GM10248 (cell line): Measurements from ENCODE around the gene UNK.

Source experiments
- CTCF ChIA-PET: fragments of 300-600 bp; sonication (Branson Sonifier 250); formaldehyde crosslinking; extraction: SDS; loops from one replicate; lab custom pipeline; 2021; ENCODE audit warnings: antibody characterized with exemption; lab: Yijun Ruan, JAX
- POLR2A ChIA-PET: fragments of 350-650 bp; sonication (Branson Sonifier 250); formaldehyde crosslinking; extraction: SDS; loops from one replicate; lab custom pipeline; 2020; ENCODE audit warnings: antibody characterized with exemption; lab: Yijun Ruan, JAX
- DNase-seq: peaks from one replicate; pipeline ENCODE4 v3.0.0; 2012; ENCODE audit errors: extremely low spot score
- CTCF ChIP-seq: IDR thresholded peaks from 2 replicates; pipeline ENCODE4 v1.5.1; 2012; ENCODE audit warnings: mild to moderate bottlenecking, low read depth; ENCODE audit errors: extremely low read depth, missing control alignments, control extremely low read depth

The UNK gene

DNA sequence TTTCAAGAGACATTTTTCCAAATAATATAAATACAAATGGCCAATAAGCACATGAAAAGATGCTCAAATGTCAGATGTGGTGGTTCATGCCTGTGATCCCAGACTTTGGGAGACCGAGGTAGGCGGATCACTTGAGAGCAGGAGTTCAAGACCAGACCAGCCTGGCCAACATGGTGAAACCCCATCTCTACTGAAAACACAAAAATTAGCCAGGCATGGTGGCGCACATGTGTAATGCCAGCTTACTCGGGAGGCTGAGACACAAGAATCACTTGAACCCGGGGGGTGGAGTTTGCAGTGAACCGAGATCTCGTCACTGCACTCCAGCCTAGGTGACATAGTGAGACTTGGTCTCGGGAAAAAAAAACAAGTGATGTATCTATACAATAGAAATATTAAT lies 16.7 kb upstream of the UNK start:
- ChIA-PET CTCF (interaction anchor here (2.0 kb wide), 1 partner anchor 15 kb away, joined by 5 read pairs; no protein-coding TSS in a partner anchor), POLR2A (interaction anchor here (0.6 to 1.1 kb wide), 3 partner anchors 12 to 851 kb away, joined by 3 read pairs; no protein-coding TSS in a partner anchor)
- TF ChIP-seq CTCF, result no peak
- no peak for DNase-seq

- no peak for DNase-seq
- no peak for TF ChIP-seq CTCF
- ChIA-PET CTCF (interaction anchor here (1.7 to 2.4 kb wide), 2 partner anchors 16 to 77 kb away, joined by 4 to 7 read pairs; no protein-coding TSS in a partner anchor), POLR2A (interaction anchor here (0.5 to 2.9 kb wide), 4 partner anchors 10 to 647 kb away, joined by 3 to 13 read pairs (median 6); partner anchors contain the start of gene TRIM47)
These were observed 15.1 kb upstream of the UNK start for GRCh38 chr17:75769536-75769935.

DNA sequence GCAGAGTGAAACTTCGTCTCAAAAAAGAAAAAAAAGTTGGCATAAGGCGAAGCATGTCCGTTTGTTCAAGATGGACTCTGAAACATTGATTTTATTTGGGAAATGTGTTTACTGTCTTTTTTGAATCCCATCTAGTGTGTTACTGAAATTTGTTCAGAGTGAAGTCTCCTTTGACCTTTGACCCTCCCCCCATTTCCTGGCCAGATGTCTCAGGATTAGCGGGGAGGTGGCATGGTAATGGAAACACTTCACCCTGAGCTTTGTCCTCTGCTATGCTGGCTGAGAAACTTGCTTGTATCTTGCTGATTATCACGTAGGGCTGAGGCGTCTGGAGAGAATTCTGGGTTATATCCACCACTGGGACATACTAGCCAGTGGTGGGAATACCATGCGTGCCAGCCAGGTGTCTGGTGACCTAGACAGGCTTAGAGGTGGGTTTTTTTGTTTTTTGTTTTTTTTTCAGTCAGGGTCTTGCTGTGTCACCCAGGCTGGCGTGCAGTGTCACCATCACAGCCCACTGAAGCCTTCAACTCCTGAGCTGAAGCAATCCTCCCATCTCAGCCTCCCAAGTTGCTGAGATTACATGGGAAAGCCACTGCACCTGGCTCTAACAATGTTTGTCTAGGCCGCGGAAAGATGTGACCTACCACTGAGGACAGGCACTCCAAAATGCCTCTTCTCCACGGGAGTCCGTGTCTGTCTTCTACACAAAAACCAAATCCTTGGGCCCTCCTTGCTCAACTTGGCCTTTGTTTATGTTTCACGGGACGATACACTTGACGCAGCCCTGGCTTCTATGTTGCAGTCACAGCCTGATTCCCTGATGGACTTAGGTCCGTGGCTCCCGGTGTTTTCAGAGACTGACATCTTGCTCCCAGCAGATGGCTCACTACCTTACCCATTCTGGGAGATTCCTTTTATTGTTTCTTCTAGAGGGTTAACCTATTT lies 13.0 kb upstream of the UNK start:
- no peak for DNase-seq
- POLR2A ChIA-PET, result interaction anchor here (0.6 to 2.9 kb wide), 4 partner anchors 8 to 961 kb away, joined by 3 to 13 read pairs (median 4); a partner anchor contains a TSS
- CTCF ChIA-PET, result interaction anchor here (1.1 to 1.2 kb wide), 2 partner anchors 73 to 89 kb away, joined by 3 to 5 read pairs; no protein-coding TSS in a partner anchor
- no peak for TF ChIP-seq CTCF

- TF ChIP-seq CTCF, result no peak
- ChIA-PET CTCF (interaction anchor here (0.9 to 8.6 kb wide), 9 partner anchors 10 to 57 kb away, joined by 3 to 71 read pairs (median 4); partner anchors contain the start of genes GALK1 and UNK), POLR2A (interaction anchor here (0.5 to 7.2 kb wide), 10 partner anchors 10 to 225 kb away, joined by 3 to 97 read pairs (median 4); partner anchors contain the start of gene GALK1)
- DNase-seq, result no peak
These were observed 11.3 kb upstream of the UNK start for GRCh38 chr17:75773121-75773807.

DNA sequence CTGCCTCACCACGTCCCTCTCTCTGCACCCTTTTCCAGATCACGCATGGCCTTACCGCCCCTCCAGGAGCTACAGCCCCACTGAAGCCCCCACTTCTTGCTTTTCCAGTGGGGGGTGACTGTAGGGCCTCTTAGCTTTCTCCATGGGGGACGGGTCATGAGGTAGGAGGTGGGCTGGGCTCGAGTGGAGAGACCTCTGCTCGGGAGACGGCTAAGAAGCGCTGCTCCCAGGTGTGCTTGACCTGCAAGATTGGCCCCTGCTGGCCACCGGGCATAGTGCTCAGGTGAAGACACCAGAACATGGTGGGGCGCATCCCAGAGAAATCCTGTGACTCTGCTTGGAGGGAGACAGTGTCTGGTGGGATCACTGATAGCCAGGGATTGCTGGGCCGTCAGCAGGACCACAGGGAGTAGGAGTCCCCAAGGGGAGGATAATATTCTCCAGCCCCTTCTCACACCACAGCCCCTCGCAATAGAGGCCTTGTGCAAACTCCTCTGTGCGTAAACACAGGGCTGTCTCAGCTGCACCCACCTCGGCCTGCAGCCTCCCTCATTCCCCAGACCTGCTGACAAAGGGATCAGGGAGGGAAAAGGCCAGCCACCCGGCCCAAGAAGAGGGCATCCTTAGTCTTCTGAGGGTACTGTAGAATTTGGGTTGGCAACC lies 10.7 kb upstream of the UNK start:
- TF ChIP-seq CTCF, result no peak
- DNase-seq, result no peak
- ChIA-PET CTCF (interaction anchor here (0.9 to 8.6 kb wide), 8 partner anchors 9 to 56 kb away, joined by 3 to 71 read pairs (median 4); partner anchors contain the start of genes GALK1 and UNK), POLR2A (interaction anchor here (0.6 to 7.2 kb wide), 6 partner anchors 10 to 82 kb away, joined by 3 to 97 read pairs (median 4); partner anchors contain the start of gene GALK1)
